ENCODE measurements around the gene LCP1.
"Not testable (repeated sequence)": the region's sequence is repeated elsewhere in the genome, so short reads cannot be mapped to it uniquely, and the experiment has no call there.

The LCP1 gene

GRCh38 chr13:46181840-46182490 is at the start of gene LCP1:
TSS of gene LCP1 (minus strand) at chr13:46182177. CDS start at chr13:46159662, 22,515 bp downstream.
- H3K4me1 ChIP-seq: peaks cover 13% of the 10 kb centered on the region
- no peaks in the 10 kb centered on the region for H3K36me3 ChIP-seq (ENCODE audit: control insufficient read depth, insufficient read depth, low read length)
- peak within 1 kb of the TSS; percentile 61 for H2AFZ ChIP-seq
- H3K27me3 ChIP-seq (ENCODE audit: control insufficient read depth, insufficient read depth, low read length): no peaks in the 10 kb centered on the region
- H3K27ac ChIP-seq: peak within 1 kb of the TSS; percentile 92
- H3K4me3 ChIP-seq (ENCODE audit: low read depth, low read length): peak within 1 kb of the TSS; percentile 33
- no peak within 1 kb of the TSS for H3K9ac ChIP-seq
- no peaks in the 10 kb centered on the region for H3K79me2 ChIP-seq
- H3K9me3 ChIP-seq (ENCODE audit: control insufficient read depth, low read length): no peaks in the 10 kb centered on the region
- peak within 1 kb of the TSS; percentile 5 for H3K4me2 ChIP-seq (ENCODE audit: low read length)
- TF ChIP-seq CTCF (IDR thresholded peaks at IDR 0.05): no peak

- no peaks in the 10 kb centered on the region for H3K9me3 ChIP-seq (ENCODE audit: control insufficient read depth, low read length)
- no peak for TF ChIP-seq CTCF (IDR thresholded peaks at IDR 0.05)
These were observed 47.3 kb upstream of the LCP1 start for GRCh38 chr13:46229251-46229650.

GRCh38 chr13:46220234-46220633 is 38.3 kb upstream of the LCP1 start:
- not testable (repeated sequence) for H3K9me3 ChIP-seq (ENCODE audit: control insufficient read depth, low read length); H3K27me3 ChIP-seq (ENCODE audit: control insufficient read depth, insufficient read depth, low read length); H3K4me2 ChIP-seq (ENCODE audit: low read length); H3K9ac ChIP-seq; H2AFZ ChIP-seq; H3K27ac ChIP-seq; H3K4me3 ChIP-seq (ENCODE audit: low read depth, low read length); H3K4me1 ChIP-seq; H3K79me2 ChIP-seq; H3K36me3 ChIP-seq (ENCODE audit: control insufficient read depth, insufficient read depth, low read length)

More at GRCh38 chr13:46229251-46229650, 47.3 kb upstream of the LCP1 start:
- no peak overlapping the region for H2AFZ ChIP-seq
- H3K79me2 ChIP-seq: no peaks in the 10 kb centered on the region
- no peaks in the 10 kb centered on the region for H3K4me1 ChIP-seq
- H3K27ac ChIP-seq: no peak overlapping the region
- no peak overlapping the region for H3K4me2 ChIP-seq (ENCODE audit: low read length)
- H3K4me3 ChIP-seq (ENCODE audit: low read depth, low read length): no peak overlapping the region
- no peaks in the 10 kb centered on the region for H3K36me3 ChIP-seq (ENCODE audit: control insufficient read depth, insufficient read depth, low read length)
- H3K9ac ChIP-seq: no peak overlapping the region
- H3K27me3 ChIP-seq (ENCODE audit: control insufficient read depth, insufficient read depth, low read length): no peaks in the 10 kb centered on the region

GRCh38 chr13:46214741-46215140 is 32.8 kb upstream of the LCP1 start:
- H3K4me2 ChIP-seq (ENCODE audit: low read length); H3K27me3 ChIP-seq (ENCODE audit: control insufficient read depth, insufficient read depth, low read length); H3K9me3 ChIP-seq (ENCODE audit: control insufficient read depth, low read length); H3K4me1 ChIP-seq; H3K36me3 ChIP-seq (ENCODE audit: control insufficient read depth, insufficient read depth, low read length); H3K79me2 ChIP-seq; H2AFZ ChIP-seq; H3K9ac ChIP-seq; H3K4me3 ChIP-seq (ENCODE audit: low read depth, low read length); H3K27ac ChIP-seq: not testable (repeated sequence)

GRCh38 chr13:46213242-46213641 is 31.3 kb upstream of the LCP1 start:
- Histone ChIP-seq H3K27ac (no peak overlapping the region), H3K36me3 (ENCODE audit: control insufficient read depth, insufficient read depth, low read length) (no peaks in the 10 kb centered on the region), H2AFZ (no peak overlapping the region), H3K9ac (no peak overlapping the region), H3K4me1 (peaks cover 2% of the 10 kb centered on the region), H3K9me3 (ENCODE audit: control insufficient read depth, low read length) (no peaks in the 10 kb centered on the region), H3K27me3 (ENCODE audit: control insufficient read depth, insufficient read depth, low read length) (no peaks in the 10 kb centered on the region), H3K4me3 (ENCODE audit: low read depth, low read length) (no peak overlapping the region), H3K79me2 (no peaks in the 10 kb centered on the region), H3K4me2 (ENCODE audit: low read length) (no peak overlapping the region)
- no peak for TF ChIP-seq CTCF (IDR thresholded peaks at IDR 0.05)
